Right ventricle myocardium superior (tissue), 1 donor: ENCODE results near the gene GOLT1B. TPM values are rescaled to one million over a fixed set of nuclear protein-coding genes. Genes with fewer than 3 reads are reported as not detected.
A peak's percentile ranks its signal among the peaks of the same experiment; 100 is the strongest.

Experiments
- ATAC-seq: fragments of 200-7000 bp; cut with Tn5 transposase; one replicate; pipeline ENCODE4 v1.9.1; 2020; ENCODE audit warnings: mild to moderate bottlenecking; ENCODE audit not compliant: poor library complexity
- DNase-seq: peaks from one replicate; pipeline ENCODE4 v3.0.0-alpha.2; 2020
- intact Hi-C: fragments of 100-400 bp; cut with DNase I; formaldehyde crosslinking; loops from one replicate; pipeline ENCODE4 v1.11.2; 2022
- total RNA-seq: library from RNA; stranded (reverse); fragmentation: NEBNext Ultra II Directional; extraction: Animal tissue kit (Norgen Biotek cat#: 25700); gene quantifications from one replicate; pipeline ENCODE4 v1.2.1, GENCODE V29; 2021
- donor health status: DM: no; HTN: yes; CAD: no; lungs with severe emphysema.

Gene GOLT1B
- total RNA-seq, 1 donor from 2014 or later, result 15.6 TPM

DNA sequence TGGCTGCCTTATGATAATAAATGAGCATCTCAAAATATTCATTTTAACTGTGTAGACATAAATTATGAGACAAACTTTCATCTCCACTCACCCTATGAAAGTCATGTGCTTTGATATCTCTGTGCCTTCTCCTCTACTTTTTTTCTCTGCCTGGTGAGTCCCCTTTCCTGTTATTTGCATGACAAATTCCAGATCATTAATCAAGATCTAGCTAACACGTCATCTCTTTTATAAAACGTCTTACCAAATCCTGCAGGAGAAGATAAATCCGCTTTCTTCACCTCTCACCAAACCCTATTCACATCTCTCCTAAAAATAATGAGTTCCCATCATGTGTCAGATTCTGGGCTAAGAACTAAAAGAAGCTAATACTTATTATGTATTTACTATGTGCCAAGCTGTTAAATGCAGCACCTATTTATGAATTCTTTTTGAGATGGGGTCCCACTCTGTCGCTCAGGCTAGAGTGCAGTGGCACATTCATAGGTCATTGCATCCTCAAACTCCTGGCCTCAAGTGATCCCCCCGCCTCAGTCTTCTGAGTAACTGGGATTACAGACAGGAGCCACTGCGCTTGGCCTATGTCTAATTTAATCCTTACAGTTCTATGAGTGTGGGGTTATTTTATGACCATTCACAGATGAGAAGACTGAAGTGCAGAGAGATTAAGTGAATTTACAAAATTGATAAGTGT lies 51.2 kb downstream of the GOLT1B start:
- DNase-seq (no peak), ATAC-seq (no peak)
- intact Hi-C loops, result no loop called here

DNA sequence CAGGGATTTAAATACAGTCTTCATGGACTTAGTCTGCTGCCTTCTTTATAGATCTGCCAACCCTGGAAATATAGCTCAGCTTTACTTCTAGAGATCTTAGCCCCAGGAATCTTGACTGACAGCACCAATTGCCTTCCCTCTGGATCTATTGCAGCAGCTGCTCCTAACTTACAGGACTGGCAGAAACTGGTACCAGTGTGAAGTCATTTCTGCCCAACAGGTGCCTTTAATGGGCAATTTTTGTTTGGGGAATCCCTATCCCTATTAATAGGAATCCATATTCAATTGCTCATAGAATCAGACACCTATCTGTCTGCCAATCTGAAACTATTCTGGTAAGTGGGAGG lies 51.7 kb downstream of the GOLT1B start:
- intact Hi-C loops, result no loop called here
- ATAC-seq, result no peak
- DNase-seq, result no peak

- ATAC-seq (no peak), DNase-seq (no peak)
- intact Hi-C loops, result no loop called here
Observed at GRCh38 chr12:21558100-21558679, 56.6 kb downstream of the GOLT1B start.

DNA sequence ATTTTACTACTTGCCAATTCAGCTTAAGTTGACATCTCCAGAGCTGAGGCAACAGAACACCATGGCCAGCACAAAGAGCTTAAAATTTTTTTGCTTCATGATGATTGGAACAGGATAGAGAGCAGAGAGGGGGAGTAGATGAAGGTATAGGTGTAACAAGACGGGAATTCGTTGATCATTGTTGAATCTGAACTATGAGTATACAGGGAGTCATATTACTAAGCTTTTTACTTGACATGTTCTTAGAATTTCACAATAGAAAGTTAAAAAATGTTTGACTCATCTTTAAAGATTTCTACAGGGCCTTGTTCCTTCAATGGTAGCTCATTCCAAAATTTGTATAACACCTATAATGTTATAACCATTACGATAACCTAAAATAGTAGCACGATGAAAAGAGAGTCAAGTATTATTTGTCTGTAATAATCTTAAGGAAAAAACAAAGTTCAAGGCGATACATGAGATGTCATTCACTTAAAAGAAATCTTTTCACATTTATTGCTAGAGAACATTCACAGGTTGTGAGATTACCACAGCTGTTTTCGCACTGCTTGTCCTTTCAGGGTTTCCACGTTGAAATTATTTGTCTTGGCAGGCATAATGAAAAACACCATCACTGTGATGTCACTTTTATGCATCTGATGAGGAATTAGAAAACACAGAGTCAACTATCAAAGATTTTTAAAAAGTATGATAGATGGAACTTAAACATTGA lies 58.4 kb downstream of the GOLT1B start:
- DNase-seq (no peak), ATAC-seq (peak; percentile 70)
- intact Hi-C loops, result no loop called here

- intact Hi-C loops, result no loop called here
- DNase-seq (no peak), ATAC-seq (no peak)
Observed at GRCh38 chr12:21561158-21561557, 59.6 kb downstream of the GOLT1B start.

GRCh38 chr12:21562859-21563258 lies 61.3 kb downstream of the GOLT1B start:
- intact Hi-C loops, result no loop called here
- ATAC-seq (no peak), DNase-seq (no peak)

DNA sequence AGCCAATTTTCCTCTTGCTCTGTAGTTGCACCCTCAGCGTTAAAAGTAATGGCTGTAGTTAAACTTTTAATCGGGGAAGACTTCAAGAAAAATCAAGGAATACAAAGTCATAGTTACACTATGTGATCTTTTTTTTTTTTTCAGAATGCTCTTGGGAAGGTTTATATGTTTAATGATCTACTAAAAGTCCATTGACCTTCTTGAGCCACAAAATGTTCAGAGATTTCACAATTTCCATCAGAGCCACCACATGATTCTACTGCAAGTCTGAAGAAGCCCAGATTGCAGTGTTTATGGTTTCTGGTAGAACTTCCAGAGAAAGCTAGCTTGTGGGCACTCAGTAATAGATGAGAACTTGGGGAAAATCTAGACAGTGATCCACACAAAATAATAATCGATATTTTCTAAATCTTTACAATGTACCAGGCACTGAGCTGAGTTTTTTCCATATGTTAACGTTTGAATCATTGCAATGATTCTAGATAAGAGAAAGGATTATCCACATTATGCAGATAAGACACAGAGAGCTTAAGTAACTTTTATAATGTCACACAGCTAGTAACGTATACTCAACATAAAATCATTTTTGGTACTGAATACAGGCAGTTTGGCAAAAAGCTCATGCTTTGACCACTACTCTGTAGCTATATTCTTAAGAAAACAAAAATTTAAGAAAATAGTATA lies 64.8 kb downstream of the GOLT1B start:
- intact Hi-C loops, result no loop called here

DNA sequence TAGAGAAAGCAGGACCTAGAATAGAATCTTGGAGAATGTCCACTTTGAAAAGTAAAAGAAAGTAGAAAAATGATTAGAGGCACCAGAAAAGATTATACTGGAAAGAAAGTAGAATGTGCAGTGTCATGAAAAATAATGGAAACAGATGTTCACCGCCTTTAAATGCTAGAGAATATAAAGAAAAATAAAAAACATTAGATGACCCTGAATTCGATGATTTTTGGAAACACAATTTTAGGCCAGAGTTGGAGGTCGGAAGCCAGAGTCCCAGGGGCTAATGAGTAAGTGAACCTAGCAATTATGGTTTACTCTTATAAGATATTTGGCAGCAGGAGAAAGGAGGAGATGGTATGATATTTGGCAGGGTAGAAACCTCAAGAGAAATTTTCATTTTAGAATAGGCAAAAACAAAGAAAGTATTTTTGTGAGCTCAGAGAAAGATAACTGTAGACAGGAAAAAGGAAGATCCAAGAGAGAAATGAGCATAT lies 65.4 kb downstream of the GOLT1B start:
- intact Hi-C loops, result no loop called here
- ATAC-seq, result no peak

More for the DNA sequence above, 64.8 kb downstream of the GOLT1B start:
- no peak for DNase-seq
- ATAC-seq, result no peak

More for the DNA sequence above, 65.4 kb downstream of the GOLT1B start:
- no peak for DNase-seq

Other genes starting within 250 kb of the GOLT1B start
- not detected for gene SLCO1A2, start 166.9 kb upstream of the GOLT1B start, total RNA-seq
- gene IAPP, start 128.9 kb upstream of the GOLT1B start, total RNA-seq, result not detected
- 17.1 TPM for gene PYROXD1, start 64.1 kb upstream of the GOLT1B start, total RNA-seq
- 18.0 TPM for gene RECQL, start 154 bp upstream of the GOLT1B start, total RNA-seq
- 11.0 TPM for gene SPX, start 24.5 kb downstream of the GOLT1B start, total RNA-seq
- gene GYS2, start 103.1 kb downstream of the GOLT1B start, total RNA-seq, result not detected
- gene LDHB, start 156.1 kb downstream of the GOLT1B start, total RNA-seq, result 2,064 TPM